Activated CD8-positive, alpha-beta memory T cell treated with anti-CD3 and anti-CD28 coated beads, Interleukin-2, amount 50 U/mL, for 48 hours (primary cell): ENCODE results near the gene EVI5.
"Not testable (repeated sequence)": the region's sequence is repeated elsewhere in the genome, so short reads cannot be mapped to it uniquely, and the experiment has no call there.

ENCODE experiments used
- DNase-seq: peaks from one replicate; pipeline ENCODE4 v3.0.0-alpha.2; 2020

EVI5 gene

GRCh38 chr1:92567211-92567868 is 217.6 kb downstream of the EVI5 start:
- DNase-seq = no peak

GRCh38 chr1:92563457-92564216 is 221.3 kb downstream of the EVI5 start:
- DNase-seq = no peak

DNA sequence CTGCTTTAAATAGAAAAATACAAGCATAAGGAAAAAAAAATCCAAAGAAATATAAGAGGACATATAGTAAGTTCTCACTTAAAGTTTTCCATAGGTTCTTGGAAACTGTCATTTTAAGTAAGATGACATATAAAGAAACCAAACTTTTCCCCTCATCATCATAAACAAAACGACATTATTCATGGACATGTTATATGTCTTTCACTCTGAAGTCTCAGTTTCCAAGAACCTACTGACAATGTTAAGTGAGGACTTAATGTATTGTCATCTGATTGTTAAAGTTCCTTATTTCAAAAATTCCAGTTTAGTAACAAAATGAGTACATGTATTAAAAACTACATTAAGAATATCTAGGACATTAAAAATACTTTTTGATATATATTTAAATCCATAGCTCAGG is 228.6 kb downstream of the EVI5 start:
- DNase-seq = no peak

DNA sequence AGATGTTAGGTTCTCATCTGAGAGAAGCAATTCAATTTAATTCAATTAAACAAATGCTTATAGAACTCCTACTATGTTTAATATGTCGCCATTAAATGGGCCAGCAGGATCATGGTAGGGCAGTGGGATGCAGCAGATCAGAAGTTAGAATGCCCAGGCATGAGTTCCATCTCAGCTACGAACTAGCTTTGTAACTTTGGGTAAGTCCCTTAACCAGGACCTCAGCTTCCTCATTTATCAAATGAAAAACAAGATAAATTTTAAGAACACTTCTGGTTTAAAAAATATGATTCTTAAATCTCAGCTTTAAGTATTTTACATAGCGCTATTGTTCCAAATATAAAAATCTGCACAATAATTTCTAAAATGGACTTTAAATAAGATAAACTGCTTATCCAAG is 230.7 kb downstream of the EVI5 start:
- no peak for DNase-seq

GRCh38 chr1:92551916-92552315 is 233.0 kb downstream of the EVI5 start:
- DNase-seq = no peak

DNA sequence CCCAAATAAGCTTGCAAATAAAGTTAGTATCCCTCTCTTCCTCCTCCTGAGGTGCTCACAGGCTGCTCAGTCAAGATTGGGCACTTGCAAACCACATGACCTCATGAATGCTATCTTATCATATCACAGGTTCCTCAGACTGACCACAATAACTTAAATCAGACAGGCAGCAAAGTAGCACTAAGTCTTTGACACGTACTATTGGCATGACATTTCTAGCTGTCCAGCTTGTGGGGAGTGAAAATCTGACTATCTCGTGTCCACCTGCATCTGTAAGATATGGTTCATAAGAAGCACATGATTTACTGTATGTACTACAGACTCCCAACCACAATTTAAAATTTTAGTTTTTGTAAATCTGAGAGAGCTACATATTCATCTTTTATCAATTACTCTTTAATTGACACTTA is 240.1 kb downstream of the EVI5 start:
- no peak for DNase-seq

- no peak for DNase-seq
These were observed 241.5 kb downstream of the EVI5 start for GRCh38 chr1:92543131-92544055.

DNA sequence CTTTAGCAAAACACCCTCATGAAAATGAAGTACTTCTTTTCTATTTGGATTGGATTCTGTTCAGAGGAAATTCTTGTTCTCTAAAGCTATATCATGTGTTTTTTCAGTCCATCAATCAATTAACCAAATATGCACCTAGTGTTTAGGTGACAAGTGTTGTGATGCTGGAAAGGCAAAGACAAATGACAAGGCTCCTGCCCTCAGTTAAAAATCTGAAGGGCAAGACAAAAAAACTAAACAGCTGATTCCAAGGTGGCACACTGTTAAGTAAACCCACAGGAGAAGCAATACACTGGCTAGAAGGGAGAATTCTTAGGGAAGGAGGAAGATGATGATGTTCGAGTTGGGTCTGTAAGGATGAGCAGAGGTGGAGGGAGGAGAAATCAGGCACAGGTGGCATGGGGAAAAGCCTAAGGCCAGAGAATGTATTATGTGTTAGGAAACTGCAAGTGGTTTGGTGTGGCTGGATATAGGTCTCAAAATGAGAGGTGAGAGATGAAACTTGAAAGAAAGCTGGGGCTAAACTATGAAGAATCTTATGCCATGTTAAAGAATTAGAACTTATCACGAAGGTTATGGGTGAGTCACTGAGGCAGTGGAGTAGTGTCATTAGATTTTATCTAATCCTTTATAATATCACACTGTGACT is 246.4 kb downstream of the EVI5 start:
- DNase-seq = no peak

DNA sequence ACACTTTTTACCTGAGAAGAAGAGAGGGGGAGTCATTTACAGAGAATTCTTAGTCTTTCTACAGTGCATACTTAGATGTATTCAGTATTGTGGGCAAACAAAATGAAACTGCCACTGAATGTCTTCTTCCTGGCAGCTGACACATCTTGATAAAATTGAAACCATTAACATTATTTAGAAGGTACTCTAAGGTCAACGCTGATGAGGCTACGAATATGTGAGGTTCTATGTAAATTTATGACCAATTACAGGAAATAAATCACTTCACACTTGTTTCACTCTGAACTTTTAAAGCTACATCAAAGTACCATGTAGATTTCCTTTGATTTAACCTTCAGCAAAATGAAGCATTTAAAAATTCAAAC is 246.9 kb downstream of the EVI5 start:
- DNase-seq = no peak

- no peak for DNase-seq
These were observed 247.7 kb downstream of the EVI5 start for GRCh38 chr1:92536980-92537884.

GRCh38 chr1:92536211-92536979 is 248.5 kb downstream of the EVI5 start:
- DNase-seq = no peak

- DNase-seq = not testable (repeated sequence)
These were observed 252.5 kb downstream of the EVI5 start for GRCh38 chr1:92532371-92532770.

DNA sequence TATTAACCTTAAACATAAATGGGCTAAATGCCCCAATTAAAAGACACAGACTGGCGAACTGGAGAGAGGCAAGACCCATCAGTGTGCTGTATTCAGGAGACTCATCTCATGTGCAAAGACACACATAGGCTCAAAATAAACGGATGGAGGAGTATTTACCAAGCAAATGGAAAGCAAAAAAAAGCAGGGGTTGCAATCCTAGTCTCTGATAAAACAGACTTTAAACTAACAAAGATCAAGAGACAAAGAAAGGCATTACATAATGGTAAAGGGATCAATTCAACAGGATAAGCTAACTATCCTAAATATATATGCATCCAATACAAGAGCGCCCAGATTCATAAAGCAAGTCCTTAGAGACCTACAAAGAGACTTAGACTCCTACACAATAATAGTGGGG is 253.0 kb downstream of the EVI5 start:
- DNase-seq = not testable (repeated sequence)

DNA sequence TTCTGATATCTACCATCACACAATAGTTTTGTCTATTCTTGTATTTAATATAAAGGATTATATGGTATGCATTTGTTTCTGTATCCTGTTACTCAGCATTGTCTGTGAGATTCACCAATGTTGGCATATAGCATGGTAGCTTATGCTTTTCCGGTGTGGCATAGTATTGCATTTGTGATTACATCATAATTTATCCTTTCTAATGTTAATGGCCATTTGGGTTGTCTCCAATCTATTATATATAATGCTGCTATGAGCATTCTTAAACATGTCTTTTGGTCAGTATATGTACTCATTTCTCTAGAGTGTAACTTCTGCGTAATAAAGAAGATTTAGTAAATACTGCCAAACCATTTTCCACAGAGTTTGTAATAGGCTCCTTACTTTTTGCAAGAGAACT is 257.2 kb downstream of the EVI5 start:
- DNase-seq = no peak

GRCh38 chr1:92524944-92525590 is 259.8 kb downstream of the EVI5 start:
- not testable (repeated sequence) for DNase-seq

DNA sequence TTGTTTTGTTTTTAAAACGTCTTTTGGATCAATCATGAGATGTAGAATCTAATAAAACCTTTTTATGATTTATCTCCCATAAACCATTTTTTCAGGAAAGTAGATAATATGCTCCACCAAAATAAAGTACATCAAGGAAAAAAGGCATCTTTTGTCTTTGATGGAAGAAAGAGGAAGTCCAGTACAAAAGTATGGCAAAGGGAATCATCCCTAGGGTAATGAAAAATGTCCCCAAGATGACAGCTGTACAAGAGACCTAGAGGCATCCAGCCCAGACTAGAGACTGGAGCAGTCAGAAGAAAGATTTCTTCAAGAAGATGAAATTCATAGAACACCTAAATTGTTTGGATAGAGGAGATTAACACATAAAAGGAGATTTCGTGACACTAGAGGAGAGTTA is 265.9 kb downstream of the EVI5 start:
- DNase-seq = no peak

- no peak for DNase-seq
These were observed 268.3 kb downstream of the EVI5 start for GRCh38 chr1:92516574-92516973.

DNA sequence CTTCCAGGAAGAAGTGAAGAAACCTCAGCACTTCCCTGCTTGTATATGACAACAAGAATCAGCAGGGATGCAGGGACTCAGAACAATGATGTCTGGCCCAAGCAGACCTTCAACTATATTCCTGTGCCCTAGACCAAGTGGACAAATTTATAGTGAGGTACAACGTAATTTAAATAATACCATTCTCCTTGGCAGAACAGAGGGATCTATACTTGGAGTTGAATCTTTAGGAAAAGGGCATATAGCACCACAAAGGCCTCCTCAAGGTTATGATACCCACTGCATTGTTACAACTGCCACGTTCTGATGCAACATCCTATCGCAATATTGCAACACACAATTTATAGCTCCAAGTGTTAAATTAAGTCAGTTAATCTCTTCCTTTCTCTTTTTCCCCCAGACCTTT is 269.1 kb downstream of the EVI5 start:
- DNase-seq = no peak

- no peak for DNase-seq
These were observed 273.4 kb downstream of the EVI5 start for GRCh38 chr1:92511541-92511940.

DNA sequence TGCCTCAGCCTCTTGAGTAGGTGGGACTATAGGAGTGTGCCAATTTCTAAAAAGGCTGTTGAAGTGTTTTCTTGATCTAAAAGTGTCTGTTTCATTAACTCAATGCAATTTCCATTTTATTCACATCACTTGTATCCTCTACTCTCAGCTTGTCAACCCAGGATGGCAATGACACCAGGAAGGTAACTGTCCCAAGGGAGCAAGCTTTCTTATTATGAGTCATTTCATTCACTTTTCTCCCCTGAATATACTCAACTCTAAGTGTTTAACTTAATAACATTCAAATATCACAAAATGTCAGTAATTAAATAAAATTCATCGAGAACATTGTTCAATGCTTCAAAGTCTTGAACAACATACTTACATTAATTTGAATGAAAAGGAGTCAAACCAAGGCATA is 275.3 kb downstream of the EVI5 start:
- DNase-seq = no peak
